Measurements from ENCODE around the gene MLPH.

DNA sequence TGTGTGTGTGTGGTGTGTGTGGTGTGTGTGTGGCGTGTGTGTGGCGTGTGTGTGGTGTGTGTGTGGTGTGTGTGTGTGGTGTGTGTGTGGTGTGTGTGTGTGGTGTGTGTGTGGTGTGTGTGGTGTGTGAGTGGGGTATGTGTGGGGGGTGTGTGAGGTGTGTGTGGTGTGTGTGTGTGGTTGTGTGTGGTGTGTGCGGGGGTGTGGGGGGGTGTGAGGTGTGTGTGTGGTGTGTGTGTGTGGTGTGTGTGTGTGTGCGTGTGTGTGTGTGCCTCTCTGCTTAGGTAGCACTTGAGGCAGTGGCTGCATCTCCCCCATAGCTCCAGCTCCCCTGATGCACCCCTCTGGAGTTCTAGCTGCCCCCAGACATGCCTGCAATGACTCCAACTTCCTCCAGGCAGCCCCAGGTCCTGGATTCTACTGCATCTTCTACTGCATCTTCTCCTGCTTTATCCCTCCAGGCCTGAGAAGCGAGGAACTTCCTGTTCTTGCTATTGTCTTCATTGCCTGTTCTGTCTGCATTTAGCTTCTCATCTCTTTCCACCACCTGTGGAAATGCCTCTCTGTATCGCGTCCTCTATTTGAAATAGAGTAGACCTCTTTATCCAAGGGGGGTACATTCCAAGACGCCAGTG, 22.2 kb upstream of the MLPH start:
- TF ChIP-seq EP300 (IDR thresholded peaks at IDR 0.05) (no peak), CTCF (IDR thresholded peaks at IDR 0.05) (no peak), POLR2AphosphoS5 (IDR thresholded peaks at IDR 0.05) (no peak), POLR2A (IDR thresholded peaks at IDR 0.05) (no peak)
